NCI-H1694 (cell line): ENCODE data around the gene FADS6.
A peak's percentile ranks its signal among the peaks of the same experiment; 100 is the strongest.

Experiments used
- DNase-seq: peaks from one replicate; lab custom pipeline; 2025; lab: John Stamatoyannopoulos, UW

FADS6 gene

DNA sequence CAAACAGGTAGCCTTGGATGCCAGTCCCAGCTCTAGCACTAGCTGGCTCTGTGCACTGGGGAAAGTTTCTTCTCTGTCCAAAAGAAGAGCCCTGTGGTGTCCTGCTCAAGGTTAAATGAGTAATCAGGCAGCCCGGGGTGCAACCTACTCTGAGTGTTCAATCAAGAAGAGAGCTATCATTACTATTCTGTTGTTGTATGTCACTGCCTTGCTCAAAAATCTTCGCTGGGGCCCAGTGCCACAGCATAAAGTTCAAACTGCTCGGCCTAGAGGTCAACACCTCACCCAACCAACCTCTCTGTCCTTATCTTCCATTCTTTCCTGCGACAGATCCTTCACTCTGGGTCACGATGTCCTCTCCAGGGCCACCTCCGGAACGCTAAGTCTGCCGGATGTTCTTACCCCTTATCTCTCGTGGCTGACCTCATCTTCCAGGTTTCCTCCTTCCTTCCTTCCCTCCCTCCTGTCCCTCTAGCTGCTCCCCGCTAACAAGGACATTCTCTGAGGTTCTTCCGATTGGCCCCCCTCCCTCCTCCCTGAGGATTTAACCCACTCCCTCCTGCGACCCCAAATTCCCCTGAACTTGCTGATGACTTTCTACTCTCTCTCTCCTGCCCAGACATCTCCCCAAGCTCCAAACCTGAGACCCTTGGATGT is 25.1 kb downstream of the FADS6 start:
- DNase-seq = no peak

DNA sequence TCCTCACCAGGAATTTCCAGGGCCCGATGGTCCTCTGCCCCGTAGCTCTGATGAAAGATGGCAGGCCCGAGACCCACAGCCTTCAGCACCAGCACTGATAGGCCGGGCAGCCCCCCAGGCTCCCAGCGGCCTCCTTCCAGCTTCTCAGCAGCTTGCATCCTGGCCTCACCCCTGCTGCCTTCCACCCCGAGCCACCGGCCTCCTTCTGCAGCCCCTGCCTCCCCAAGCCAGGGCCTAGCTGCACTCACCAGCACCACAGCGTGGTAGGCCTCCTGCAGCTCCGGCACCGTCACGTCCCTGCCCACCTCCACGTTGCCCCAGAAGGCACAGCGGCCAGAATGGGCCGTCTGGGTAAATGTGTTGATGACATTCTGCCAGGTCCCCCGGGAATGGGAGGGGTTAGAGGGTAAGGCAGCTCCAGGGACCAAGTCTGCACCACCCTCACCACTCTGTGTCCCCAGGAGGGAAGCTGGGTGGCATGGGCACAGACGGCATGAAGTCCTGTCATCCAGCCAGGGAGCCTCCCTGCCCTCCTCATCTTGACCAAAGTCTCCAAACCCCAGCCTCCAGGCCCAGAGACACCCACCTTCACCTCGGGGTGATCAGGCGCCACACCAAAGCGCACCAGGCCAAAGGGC is 27.1 kb downstream of the FADS6 start:
- DNase-seq = no peak

DNA sequence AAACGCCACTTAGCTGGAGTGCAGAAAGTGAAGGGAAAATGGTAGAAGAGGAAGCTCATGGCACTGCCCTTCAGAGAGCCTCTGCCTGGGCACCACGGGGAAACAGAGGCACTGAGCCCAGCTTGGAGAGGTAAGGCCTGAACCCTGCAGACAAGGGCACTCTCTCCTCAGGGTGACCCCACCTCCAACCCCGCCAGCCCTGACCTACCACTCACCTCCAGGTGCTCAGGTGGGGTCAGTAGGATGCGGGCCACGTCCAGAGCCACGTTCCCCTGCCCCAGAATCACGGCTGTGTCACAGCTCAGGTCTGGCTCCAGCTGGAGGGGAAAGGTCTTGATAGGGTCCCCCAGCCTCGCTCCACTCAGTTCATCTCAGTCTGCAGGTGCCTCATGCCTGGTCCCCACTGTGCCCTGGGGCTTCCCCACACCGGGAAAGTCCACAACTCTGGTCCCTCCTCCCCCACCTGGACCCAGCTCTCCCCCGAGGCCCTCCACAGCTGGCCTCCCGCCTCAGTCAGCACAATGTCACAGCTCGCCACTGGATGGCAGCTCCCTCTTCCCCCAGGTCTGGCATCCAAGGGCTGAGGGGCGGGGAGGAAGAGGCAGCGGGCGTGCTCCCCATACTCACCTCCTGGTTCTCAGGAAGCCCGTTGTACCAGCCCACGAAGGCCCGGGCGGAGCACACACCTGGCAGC is 27.8 kb downstream of the FADS6 start:
- DNase-seq = no peak

DNA sequence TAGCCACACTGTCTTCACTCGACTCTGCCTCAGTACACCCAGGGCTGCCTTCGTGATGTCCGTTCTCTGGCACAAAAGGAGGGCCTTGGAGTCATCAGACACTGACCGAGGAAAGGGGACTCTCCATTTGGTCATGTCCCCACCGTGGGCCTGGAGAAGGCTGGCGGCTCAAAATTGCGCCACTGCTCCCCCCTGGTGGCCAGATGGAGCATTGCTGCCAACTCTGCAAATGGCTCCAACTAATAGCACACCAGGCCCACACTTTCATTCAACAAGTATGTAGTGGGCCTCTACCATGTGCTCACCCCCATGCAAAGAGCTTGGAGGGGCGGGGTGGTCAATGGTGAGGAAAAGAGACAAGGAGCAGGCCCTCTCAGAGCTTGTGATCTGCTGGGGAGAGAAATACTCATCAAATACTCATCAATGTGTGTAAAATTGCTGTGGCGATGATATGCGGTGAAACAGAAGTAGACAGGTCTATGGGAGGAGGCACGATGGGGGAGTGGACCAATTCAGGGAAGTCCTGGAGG is 28.5 kb downstream of the FADS6 start:
- peak; percentile 59 for DNase-seq

DNA sequence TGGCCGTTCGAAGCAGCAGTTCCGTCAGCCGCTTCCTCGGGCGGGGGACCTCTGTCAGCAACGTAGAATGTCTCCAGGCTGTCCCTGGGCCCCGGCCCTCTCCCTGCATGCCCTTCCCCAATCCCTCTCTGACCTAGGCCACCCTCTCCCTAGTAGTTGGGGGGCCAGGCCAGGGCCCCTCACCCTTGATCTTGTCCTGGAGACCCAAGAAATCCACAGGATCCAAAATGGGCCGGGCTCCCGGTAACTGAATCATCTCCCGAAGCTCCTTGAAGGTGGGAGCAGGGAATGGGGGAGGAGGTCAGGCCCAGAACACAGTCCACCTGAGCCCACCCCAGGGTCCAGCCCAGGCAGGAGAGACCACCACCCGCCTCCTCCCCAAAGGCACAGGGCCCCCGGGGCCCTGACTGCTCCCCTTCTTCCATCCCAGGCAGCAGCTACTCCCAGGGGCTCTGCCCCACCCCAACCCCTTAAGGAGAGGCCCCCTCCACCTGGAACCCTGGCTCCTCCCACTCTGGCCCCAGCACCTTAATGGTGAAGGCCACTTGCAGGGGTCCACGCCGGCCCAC is 29.1 kb downstream of the FADS6 start:
- no peak for DNase-seq

DNA sequence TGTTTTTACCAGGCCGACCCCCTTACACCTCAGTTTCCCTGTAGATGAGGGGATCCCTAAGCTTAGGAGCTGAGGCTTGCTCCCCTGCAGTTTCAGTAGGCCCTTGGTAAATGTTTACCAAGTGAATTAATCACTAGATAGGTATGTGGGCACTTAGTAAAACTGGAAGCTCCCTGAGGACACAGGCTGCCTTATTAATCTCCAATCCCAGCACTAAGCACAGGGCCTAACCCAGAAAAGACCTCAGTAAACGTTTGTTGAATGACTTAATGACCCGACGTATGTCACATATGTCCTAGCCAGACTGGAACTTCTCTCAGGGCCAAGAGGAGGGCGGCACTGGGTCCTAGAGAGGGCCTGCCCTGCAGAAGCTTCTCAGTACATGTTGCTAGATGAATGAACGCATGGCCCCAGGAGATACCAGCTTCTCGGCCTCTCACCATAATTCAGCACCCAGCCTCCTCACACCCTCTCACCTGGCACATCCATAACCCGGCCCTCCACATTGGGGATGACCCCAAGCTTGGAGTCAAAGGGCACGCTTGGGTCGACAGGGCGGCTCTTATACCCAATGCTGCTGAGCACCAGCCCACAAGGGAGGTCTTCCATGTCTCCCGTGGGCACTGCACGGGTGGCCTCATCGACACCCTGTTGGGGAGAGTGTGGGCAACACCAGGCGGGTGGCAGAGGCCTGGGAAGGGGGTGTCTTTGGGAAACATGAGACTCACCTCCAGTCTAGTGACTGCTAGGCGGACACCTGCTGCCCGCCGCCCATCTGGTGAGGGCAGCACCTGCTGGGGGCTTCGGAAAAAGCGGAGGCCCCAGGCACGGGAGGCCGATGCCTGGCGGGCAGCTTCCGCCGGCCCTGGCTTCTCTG is 29.8 kb downstream of the FADS6 start:
- no peak for DNase-seq

DNA sequence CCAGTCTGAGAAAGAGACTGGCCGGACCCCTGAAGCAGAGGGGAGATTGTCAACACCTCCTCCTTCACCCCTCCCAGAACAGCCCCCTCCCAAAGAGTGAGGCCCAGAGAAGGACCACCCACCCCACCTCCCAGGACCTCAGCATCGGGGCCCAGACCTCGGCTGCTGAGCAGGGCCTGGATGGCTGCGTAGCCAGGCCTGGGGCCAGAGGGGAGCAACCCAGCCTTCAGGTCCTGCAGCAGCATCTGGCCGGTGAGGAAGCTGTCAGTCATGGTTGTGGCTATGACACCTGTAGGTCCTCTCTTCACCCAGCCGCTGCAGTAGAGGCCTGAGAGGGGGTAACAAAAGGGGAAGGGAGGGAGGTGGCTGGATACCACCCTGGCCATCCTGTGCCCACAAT is 30.5 kb downstream of the FADS6 start:
- DNase-seq = no peak

DNA sequence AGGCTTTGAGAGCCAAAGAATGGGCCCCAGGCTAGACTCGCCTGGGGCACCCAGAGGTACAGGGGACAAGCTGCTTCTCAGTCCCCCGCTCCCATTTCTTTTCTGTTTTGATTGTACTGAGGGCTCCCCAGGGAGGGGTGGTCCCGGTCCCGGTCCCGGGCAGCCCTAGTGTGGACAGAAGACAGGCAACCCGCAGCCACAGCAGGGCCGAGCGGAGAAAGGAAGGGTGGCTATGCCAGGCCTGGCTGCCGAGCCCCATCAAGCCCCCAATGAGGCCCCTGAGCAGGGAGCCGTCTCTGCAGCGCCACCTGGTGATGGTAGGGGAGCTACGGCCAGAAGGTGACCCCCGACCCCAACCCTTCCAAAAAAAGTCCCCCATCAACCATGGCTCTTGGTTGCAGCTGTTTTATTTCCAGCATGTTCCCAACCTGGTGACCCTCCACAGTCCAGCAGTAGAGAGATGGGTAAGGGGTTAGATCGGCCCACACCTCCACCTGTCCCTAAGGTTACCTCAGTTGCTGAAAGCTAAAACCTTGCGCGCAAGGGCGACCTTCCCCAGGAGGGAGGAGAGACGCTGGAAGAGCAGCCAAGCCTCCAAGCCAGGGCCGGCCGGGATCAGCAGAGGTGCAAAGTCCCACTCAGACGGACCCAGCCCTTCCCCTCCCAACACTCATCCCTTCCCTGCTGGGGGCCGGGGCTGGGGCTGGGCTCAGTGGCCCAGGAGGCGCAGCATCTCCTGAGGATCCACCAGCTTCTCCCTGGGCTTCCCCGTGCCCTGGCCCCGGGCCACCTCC is 31.1 kb downstream of the FADS6 start:
- peak; percentile 63 for DNase-seq

DNA sequence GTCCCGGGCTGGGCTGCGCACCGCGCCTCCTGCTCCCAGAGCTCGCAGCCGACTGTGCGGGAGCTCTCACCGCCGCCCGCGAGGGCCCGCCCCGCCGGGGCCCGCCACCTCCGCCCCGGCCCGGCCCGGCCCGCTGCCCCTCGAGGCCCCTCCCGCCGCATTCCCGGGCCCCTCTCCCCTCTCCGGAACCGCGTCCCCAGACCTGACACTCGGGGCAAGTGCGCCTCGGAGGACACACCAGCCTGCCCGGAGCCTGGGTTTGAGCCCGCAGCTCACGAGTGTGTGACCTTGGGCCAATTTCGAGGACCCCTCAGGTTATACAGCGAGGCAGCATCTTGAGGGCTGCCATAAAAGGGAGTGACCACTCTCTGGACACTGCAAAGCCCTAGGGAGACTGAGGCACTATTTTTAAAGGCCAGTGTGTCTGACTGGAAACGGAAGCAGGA is 31.7 kb downstream of the FADS6 start:
- DNase-seq = no peak

DNA sequence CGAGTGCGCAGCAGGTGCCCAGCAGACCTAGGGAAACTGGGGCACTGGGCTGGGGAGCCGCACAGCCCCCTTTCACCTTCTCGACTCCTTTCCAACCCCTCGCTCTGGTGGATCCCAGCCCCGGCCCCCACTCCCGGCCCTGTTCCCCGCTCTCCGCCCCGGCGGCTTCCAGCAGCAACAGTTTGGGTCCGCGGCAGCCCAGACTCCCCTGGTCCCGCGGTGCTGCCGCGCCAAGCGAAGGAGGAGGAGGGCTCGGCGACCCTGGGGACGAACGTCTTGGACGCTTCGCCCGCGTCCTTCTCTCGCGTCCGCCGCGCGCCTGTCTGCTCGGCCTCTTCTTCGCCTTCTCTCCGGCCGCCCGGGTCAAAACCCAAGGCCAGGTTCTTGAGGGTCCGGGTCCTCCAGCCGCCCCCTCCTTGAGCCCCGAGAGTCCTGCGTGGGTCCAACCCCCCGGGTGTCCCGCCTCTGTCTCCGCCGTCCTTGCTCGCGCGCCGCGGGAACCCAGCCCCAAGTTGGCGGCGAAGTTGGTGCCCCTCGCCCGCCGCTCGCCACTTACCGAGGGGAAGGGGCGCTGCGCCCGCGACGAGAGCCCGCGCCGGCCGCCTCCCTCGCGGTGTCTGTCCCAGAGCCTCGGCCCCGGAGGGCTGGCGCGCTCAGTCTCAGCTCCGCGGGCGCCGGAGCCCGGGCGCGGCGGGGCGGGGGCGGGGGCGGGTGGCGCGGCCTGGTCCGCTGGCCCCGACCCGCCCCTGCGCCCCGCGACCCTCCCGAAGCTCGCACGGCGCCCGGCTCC is 32.4 kb downstream of the FADS6 start:
- DNase-seq = no peak

DNA sequence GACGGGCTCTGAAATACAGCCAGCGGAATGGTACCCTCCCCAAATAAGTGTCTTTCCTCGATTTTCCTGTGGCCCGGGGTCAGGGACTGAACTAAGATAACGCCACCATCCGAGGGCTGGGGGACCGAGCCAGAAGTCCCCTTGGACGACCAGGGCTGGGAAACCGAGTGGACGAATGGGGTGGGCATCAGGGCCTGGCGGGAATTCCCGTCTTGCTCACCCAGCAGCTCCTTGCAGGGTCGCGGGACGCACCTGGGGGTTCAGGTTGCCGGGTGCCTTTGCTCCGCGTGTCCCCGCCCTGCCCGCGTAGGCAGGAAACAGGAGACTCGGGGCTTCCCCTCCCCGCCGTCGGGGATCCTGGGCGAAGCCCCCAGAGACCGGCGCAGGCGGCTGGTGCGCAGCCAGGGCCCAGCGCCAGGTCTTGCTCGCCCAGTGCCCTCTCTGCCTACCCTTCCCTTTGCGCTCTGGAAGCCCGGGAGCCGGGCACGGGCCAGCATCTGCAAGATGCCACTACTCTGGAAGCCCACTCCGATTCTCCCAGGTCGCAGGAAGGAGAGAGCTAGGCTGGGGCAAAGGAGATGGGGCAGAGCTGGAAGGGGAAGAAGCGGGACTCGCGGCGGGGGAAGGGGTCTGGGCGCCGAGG is 33.1 kb downstream of the FADS6 start:
- no peak for DNase-seq

DNA sequence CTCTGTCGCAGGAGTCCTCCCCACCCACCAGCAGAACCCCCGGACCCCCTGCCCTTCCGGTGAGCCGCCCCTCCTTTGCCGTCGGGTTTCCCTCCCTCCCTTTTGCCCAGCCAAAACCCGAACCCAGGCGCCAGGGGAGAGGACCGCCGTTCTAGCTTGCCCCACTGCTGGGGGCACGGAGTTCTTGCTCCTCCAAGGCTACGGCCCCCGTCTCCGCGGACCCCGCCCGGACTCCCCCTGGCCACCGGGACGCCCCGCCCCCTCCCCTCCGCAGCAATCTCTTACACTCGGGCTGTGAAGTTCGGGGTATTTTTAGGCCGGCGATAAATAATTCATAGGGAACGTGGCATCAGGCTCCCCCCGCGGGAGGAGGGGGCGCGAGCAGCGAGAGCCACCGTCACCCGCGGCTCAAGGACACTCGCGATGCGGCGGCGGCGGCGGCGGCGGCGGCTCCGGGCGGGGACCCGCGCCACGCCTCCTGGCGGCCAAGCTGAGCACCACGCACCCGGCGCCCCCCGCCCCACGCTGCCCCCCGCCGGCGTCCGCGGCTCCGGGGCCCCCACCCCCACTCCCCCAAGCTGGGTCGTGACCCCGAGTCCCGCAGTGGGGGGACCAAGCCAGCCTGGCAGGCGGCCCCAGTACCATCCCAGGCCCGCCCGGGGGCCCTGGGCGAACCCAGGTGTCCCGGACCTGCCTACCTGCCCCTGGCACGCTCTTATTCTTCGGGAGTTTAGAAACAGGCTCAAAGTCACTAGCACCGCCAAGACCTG is 33.8 kb downstream of the FADS6 start, which contains the start of gene GRIN2C:
TSS of gene GRIN2C (minus strand) at position 427 of the 770 bp plus-strand sequence. CDS start 4,793 bp downstream, outside the sequence.
- DNase-seq = no peak

DNA sequence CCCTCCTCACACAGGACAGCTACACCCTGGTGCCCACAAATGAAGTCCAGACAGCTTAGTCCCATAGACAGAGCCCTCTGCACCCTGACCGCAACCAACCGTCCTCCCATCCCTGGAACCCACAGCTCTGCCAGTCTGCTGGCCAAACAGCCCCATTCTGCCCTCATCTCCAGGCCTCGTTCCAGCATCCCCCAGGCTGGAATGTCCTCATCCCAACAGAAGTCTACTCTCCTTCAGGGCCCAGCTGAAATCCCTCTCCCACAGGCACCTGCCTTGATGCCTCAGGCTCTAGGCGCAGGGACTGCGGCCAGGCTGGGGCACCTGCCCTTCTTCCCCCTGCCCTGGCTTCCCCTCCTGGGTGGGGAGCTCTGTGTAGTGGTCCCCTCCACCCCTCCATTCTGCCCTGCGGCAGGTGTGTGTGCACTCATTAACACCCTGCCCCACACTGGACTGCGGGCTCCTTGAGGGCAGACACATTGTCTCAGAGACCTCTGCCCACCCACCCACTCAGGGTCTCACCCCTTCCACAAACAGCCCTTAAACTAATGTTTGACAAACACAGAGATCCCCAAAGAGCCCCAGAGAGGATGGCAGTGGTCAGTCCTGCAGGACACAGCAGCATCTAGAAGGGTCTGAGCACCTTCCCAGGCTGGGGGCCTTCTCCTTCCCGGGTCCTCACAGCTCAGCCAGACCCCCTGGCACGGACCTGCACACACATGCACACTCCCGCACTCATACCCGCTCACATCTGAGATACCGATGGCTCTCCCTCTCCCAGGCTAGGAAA is 34.6 kb downstream of the FADS6 start:
- DNase-seq = no peak

DNA sequence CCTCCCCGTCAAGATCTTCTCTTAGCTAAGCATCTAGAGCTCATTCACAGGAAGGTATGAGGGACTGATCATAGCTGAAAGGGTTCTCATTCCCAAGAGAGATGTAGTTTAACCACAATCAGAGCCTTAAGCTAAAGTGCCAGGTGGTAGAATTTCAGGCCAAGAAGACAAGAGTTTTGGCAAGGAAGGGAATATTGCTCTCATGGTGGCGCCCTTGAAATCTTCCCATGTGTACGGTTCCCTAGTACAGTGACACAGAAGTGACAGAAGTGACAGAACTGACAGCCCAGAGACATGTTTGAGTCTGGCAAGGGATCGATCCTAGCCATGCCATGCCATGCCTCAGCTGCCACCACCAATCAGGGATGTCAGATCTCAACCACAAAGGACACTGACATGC is 36.2 kb downstream of the FADS6 start:
- no peak for DNase-seq

DNA sequence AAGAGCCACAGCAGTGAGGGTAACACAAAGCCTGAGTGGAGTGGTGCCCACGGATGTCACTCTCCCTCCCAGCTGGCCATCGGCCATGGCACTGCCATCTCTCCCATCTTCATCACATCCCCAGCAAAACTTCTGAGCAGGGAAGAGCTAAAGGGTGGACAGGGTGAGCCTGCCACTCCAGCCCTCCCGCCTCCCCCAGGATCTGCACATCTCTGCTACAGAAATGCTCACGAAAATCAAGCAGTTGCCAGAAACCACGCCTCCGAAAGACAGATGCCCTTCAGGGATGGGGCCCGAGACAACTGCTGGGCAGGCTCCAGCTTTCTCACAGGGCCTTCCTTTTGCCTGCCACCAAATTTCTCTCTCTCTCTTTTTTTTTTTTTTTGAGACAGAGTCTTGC is 37.3 kb downstream of the FADS6 start:
- peak; percentile 29 for DNase-seq

DNA sequence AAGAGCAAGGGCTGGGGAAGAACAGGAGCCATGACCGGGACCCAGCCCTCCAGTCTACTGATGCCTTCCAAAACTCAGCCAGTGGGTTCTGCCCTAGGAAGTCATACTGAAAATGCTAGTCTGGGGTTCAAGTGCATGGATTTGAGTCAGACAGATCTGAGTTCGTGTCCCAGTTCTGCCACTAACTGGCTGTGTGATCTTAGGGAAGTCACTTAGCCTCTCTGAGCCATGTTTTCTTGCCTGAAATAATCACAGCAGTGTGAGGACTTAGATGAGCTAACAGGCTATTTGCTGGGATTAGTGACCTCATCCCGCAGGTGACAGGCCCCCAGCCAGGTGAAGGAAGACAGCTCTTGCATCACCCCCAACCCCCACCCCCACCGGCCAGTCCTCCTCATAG is 38.1 kb downstream of the FADS6 start:
- DNase-seq = no peak

DNA sequence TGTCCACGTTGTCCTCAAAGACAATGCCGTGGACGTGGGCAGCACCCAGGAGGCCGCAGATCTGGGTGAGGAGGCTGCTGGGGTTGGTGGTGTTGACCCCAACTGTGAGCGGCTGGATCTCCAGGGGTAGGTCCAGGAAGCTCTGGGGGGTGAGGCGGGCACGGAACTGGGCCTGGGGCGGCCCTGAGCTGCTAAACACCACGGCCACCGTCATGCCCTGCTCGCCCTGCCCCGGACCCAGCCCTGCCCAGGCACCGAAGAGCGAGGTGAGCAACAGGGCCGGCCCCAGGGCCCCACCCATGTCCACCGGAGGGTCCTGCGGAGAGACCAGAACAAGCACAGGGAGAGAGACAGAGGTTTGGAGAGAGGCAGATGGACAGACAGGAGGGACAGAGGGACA is 38.6 kb downstream of the FADS6 start:
- no peak for DNase-seq

DNA sequence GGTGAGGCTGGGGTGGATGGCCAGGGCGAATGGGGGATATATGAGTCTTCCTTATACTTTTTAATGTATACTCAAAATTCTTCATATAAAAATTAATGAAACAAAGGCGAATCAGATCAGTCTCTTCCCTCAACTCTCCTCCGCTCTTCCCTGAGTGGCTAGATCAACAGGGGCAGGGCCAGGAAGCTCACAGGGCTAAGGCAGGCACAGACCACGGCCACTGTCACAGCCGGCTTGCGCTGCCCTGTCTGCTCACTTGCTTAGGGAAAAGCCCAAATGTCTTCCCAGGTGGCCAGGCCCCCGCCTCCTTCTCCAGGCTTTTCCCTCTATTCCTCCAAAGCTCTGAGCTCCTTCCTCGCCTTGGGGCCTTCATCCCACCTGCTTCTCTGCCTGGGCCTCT is 39.8 kb downstream of the FADS6 start:
- DNase-seq = no peak
